HEK293 (cell line): ENCODE data around the gene FAM193A.

Source experiments
- CTCF ChIA-PET: fragments of 350-600 bp; formaldehyde crosslinking; extraction: SDS; loops from one replicate; lab custom pipeline; 2021; ENCODE audit warnings: antibody characterized with exemption; lab: Yijun Ruan, JAX
- POLR2A ChIA-PET: fragments of 300-600 bp; formaldehyde crosslinking; extraction: SDS; loops from one replicate; lab custom pipeline; 2020; ENCODE audit warnings: antibody characterized with exemption, inconsistent platforms; lab: Yijun Ruan, JAX
- H3K27ac ChIP-seq: fragments of 200-500 bp; sonication (Bioruptor generic); 2 replicates; pipeline ENCODE4 v1.5.1; 2014; ENCODE audit warnings: low read depth, low read length, control low read depth, inconsistent platforms; ENCODE audit errors: extremely low read depth
- H3K36me3 ChIP-seq, 2 experiments: fragments of 200-500 bp in 1 of 2; sonication (Bioruptor generic) in 1 of 2; 1 replicate in 1 of 2; 2 replicates in 1 of 2; pipeline ENCODE4 v1.5.1; 2014 to 2017; ENCODE audit warnings: inconsistent platforms in 2 of 2, low read length in 2 of 2; ENCODE audit not compliant: control insufficient read depth in 2 of 2, insufficient read depth in 1 of 2
- H3K4me1 ChIP-seq: fragments of 200-500 bp; sonication (Bioruptor generic); 2 replicates; pipeline ENCODE4 v1.5.1; 2014; ENCODE audit warnings: mild to moderate bottlenecking, low read length, inconsistent platforms; ENCODE audit not compliant: control insufficient read depth, insufficient read depth
- H3K4me3 ChIP-seq: 2 replicates; pipeline ENCODE4 v1.5.1; 2011; ENCODE audit warnings: low read depth, mild to moderate bottlenecking, control low read depth, low read length, moderate library complexity
- H3K9me3 ChIP-seq: fragments of 200-500 bp; sonication (Bioruptor generic); 2 replicates; pipeline ENCODE4 v1.5.1; 2014; ENCODE audit warnings: low read depth, low read length, inconsistent platforms; ENCODE audit not compliant: control insufficient read depth, insufficient read depth
- GFI1B ChIP-seq: fragments of 450-650 bp; formaldehyde crosslinking; IDR thresholded peaks from 2 replicates; pipeline ENCODE4 v1.5.1; 2016; ENCODE audit warnings: missing biosample characterization, missing genetic modification characterization
- HOXA7 ChIP-seq: sonication (generic); formaldehyde crosslinking; IDR thresholded peaks from 2 replicates; pipeline ENCODE4 v1.8.1; 2022; ENCODE audit warnings: missing genetic modification reagents, borderline replicate concordance
- HOXD13 ChIP-seq: sonication (generic); formaldehyde crosslinking; IDR thresholded peaks from 2 replicates; pipeline ENCODE4 v1.8.0; 2022; ENCODE audit warnings: missing genetic modification reagents, borderline replicate concordance
- PRDM1 ChIP-seq: fragments of 450-650 bp; formaldehyde crosslinking; IDR thresholded peaks from 2 replicates; pipeline ENCODE4; 2016; ENCODE audit warnings: missing biosample characterization, missing genetic modification characterization
- REPIN1 ChIP-seq: fragments of 450-650 bp; formaldehyde crosslinking; IDR thresholded peaks from 2 replicates; pipeline ENCODE4 v1.5.1; 2017; ENCODE audit warnings: missing biosample characterization, missing genetic modification characterization, low read depth
- SP2 ChIP-seq: fragments of 450-650 bp; formaldehyde crosslinking; IDR thresholded peaks from 2 replicates; pipeline ENCODE4 v1.5.1; 2016; ENCODE audit warnings: missing biosample characterization, missing genetic modification characterization
- YY1 ChIP-seq: fragments of 450-650 bp; formaldehyde crosslinking; IDR thresholded peaks from 2 replicates; pipeline ENCODE4 v1.5.1; 2018; ENCODE audit warnings: missing biosample characterization, missing genetic modification characterization
- ZBTB17 ChIP-seq: fragments of 450-650 bp; formaldehyde crosslinking; IDR thresholded peaks from 2 replicates; pipeline ENCODE4 v1.5.1; 2016; ENCODE audit warnings: missing biosample characterization, missing genetic modification characterization
- ZFP37 ChIP-seq: fragments of 450-650 bp; formaldehyde crosslinking; IDR thresholded peaks from 2 replicates; pipeline ENCODE4 v1.5.1; 2016; ENCODE audit warnings: missing biosample characterization, missing genetic modification characterization
- ZNF112 ChIP-seq: fragments of 450-650 bp; formaldehyde crosslinking; IDR thresholded peaks from 2 replicates; pipeline ENCODE4 v1.5.0; 2017; ENCODE audit warnings: missing biosample characterization, missing genetic modification characterization
- ZNF146 ChIP-seq: fragments of 450-650 bp; formaldehyde crosslinking; IDR thresholded peaks from 2 replicates; pipeline ENCODE4 v1.5.1; 2016; ENCODE audit warnings: missing biosample characterization, missing genetic modification characterization
- ZNF202 ChIP-seq: fragments of 450-650 bp; formaldehyde crosslinking; IDR thresholded peaks from 2 replicates; pipeline ENCODE4 v1.5.1; 2016; ENCODE audit warnings: missing biosample characterization, missing genetic modification characterization, borderline replicate concordance
- ZNF248 ChIP-seq: fragments of 450-650 bp; formaldehyde crosslinking; IDR thresholded peaks from 2 replicates; pipeline ENCODE4 v1.5.1; 2017; ENCODE audit warnings: missing biosample characterization, missing genetic modification characterization
- ZNF266 ChIP-seq: fragments of 450-650 bp; formaldehyde crosslinking; IDR thresholded peaks from 2 replicates; pipeline ENCODE4 v1.5.1; 2016; ENCODE audit warnings: missing biosample characterization, missing genetic modification characterization, low read depth
- ZNF302 ChIP-seq: fragments of 450-650 bp; formaldehyde crosslinking; IDR thresholded peaks from 2 replicates; pipeline ENCODE4 v1.5.1; 2016; ENCODE audit warnings: missing biosample characterization, missing genetic modification characterization, low read depth
- ZNF37A ChIP-seq: fragments of 450-650 bp; IDR thresholded peaks from 2 replicates; pipeline ENCODE4 v1.5.1; 2018; ENCODE audit warnings: missing biosample characterization, missing genetic modification characterization
- ZNF416 ChIP-seq: fragments of 450-650 bp; formaldehyde crosslinking; IDR thresholded peaks from 2 replicates; pipeline ENCODE4 v1.5.1; 2016; ENCODE audit warnings: missing biosample characterization, missing genetic modification characterization
- ZNF48 ChIP-seq: fragments of 450-650 bp; formaldehyde crosslinking; IDR thresholded peaks from 2 replicates; pipeline ENCODE4 v1.5.1; 2016; ENCODE audit warnings: missing biosample characterization, missing genetic modification characterization
- ZNF623 ChIP-seq: fragments of 450-650 bp; formaldehyde crosslinking; IDR thresholded peaks from 2 replicates; pipeline ENCODE4 v1.5.1; 2016; ENCODE audit warnings: missing biosample characterization, missing genetic modification characterization
- ZNF654 ChIP-seq: fragments of 450-650 bp; formaldehyde crosslinking; IDR thresholded peaks from 2 replicates; pipeline ENCODE4 v1.5.1; 2016; ENCODE audit warnings: low read depth, missing biosample characterization, missing genetic modification characterization
- ZNF658 ChIP-seq: fragments of 450-650 bp; formaldehyde crosslinking; IDR thresholded peaks from 2 replicates; pipeline ENCODE4; 2016; ENCODE audit warnings: missing biosample characterization, missing genetic modification characterization
- ZNF777 ChIP-seq: fragments of 450-650 bp; formaldehyde crosslinking; IDR thresholded peaks from 2 replicates; pipeline ENCODE4 v1.5.1; 2017; ENCODE audit warnings: missing biosample characterization, missing genetic modification characterization, borderline replicate concordance
- ZSCAN23 ChIP-seq: fragments of 450-650 bp; formaldehyde crosslinking; IDR thresholded peaks from 2 replicates; pipeline ENCODE4 v1.5.1; 2016; ENCODE audit warnings: missing biosample characterization, missing genetic modification characterization
- TF ChIP-seq, protein P1 (sequence below): fragments of 450-650 bp; formaldehyde crosslinking; IDR thresholded peaks from 2 replicates; pipeline ENCODE4 v1.5.1; 2016; ENCODE audit warnings: missing biosample characterization, missing genetic modification characterization
- TF ChIP-seq, protein P2 (sequence below): fragments of 450-650 bp; formaldehyde crosslinking; IDR thresholded peaks from 2 replicates; pipeline ENCODE4 v1.5.1; 2017; ENCODE audit warnings: missing biosample characterization, missing genetic modification characterization

FAM193A gene

DNA sequence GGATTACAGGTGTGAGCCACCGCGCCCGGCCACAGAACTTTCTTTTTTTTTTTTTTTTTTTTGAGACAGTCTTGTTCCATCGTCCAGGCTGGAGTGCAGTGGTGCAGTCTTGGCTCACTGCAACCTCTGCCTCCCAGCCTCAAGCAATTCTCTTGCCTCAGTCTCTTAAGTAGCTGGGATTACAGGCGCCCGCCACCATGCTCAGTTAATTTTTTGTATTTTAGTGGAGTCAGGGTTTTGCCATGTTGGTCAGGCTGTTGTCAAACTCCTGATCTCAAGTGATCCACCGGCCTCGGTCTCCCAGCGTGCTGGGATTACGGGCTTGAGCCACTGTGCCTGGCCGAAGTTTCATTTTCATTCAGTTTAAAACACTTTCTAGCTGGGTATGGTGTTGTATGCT lies 16.4 kb downstream of the FAM193A start:
- Histone ChIP-seq H3K4me3 (no peak overlapping the region), H3K27ac (no peak overlapping the region), H3K36me3 (no peaks in the 10 kb centered on the region), H3K9me3 (no peaks in the 10 kb centered on the region), H3K4me1 (no peaks in the 10 kb centered on the region)
- no peak for TF ChIP-seq ZNF416
- no peak for TF ChIP-seq ZNF248
- TF ChIP-seq ZNF654 (tag by site-specific recombination), result no peak
- POLR2A ChIA-PET, result interaction anchor here (1.2 kb wide), 1 partner anchor 17 kb away, joined by 4 read pairs; no protein-coding TSS in a partner anchor
- CTCF ChIA-PET, result no interaction called here

DNA sequence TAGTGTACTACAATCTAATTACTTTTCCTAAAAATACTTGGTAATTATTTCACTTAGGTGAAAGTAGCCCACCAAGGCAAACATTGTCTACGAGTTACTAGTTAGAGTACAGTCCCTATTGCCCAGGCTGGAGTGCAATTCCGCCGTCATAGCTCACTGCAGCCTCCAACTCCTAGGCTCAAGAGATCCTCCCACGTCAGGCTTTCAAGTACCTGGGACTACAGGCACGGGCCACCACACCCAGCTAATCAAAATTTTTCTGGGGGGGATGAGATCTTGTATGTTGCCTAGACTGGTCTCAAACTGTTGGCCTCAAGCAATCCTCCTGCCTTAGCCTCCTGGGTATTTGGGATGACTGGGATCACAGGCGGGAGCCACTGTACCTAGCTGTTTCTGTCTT lies 21.9 kb downstream of the FAM193A start:
- H3K9me3 ChIP-seq, result no peaks in the 10 kb centered on the region
- TF ChIP-seq HOXD13 (CRISPR knock-in tag), result no peak
- no peak for TF ChIP-seq ZNF777
- no peak for TF ChIP-seq ZFP37 (tag by site-specific recombination)
- 0 out of 2 replicates have a peak, but pooled peaks have one; percentile 28 for TF ChIP-seq PRDM1
- no peak for TF ChIP-seq ZNF248
- POLR2A ChIA-PET, result interaction anchor here (0.7 kb wide), 1 partner anchor 62 kb away, joined by 4 read pairs; no protein-coding TSS in a partner anchor
- no peak overlapping the region for H3K4me3 ChIP-seq
- no peaks in the 10 kb centered on the region for H3K4me1 ChIP-seq
- CTCF ChIA-PET, result interaction anchor here (0.6 kb wide), 1 partner anchor 19 kb away, joined by 3 read pairs; no protein-coding TSS in a partner anchor
- peaks cover 0 to 4% of the 10 kb centered on the region in 2 experiments; a peak in 1 of 3 replicates for H3K36me3 ChIP-seq
- H3K27ac ChIP-seq, result no peak overlapping the region

DNA sequence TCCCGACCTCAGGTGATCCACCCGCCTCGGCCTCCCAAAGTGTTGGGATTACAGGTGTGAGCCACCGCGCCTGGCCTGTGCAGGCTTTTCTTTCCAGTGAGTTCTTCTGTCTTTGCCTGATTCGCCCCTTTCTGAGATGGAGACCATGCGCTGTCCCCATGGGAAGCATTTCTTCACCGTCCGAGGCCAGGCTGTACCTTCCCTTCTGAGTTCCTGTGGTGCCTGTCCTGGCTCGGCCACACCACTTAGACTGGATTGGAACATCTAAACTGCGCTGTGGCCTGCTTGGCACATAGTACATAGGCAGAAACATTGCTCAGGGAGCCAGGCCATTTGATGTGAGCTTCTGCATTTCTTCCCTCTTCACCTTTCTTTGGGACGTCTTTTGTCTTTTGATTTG lies 23.7 kb downstream of the FAM193A start:
- H3K27ac ChIP-seq, result no peak overlapping the region
- ChIA-PET POLR2A (no interaction called here), CTCF (no interaction called here)

DNA sequence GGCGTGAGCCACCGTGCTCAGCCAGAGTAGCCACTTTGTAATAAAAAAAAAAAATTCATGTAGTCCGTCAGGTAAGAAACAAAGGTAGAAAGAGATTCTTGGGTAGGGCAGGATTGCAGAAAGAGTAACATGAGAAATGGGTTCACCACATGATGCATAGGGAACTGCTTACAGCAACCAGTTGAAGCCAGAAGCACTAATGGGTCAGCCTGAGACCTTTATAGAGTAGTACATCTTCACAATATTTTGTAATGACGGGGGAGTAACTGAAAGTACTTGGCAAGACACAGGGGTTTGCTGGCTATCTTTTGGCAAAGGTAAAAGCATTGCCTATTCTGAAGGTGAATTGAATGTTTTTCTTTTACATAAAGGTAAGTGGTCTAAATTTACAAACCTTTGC lies 29.1 kb downstream of the FAM193A start:
- Histone ChIP-seq H3K36me3 (peaks cover 0 to 9% of the 10 kb centered on the region in 2 experiments; a peak in 2 of 3 replicates), H3K4me1 (no peaks in the 10 kb centered on the region), H3K9me3 (no peaks in the 10 kb centered on the region), H3K4me3 (no peak overlapping the region), H3K27ac (no peak overlapping the region)
- ChIA-PET CTCF (no interaction called here), POLR2A (no interaction called here)
- TF ChIP-seq ZNF302 (tag by site-specific recombination) (no peak), SP2 (tag by site-specific recombination) (no peak), ZNF654 (tag by site-specific recombination) (no peak), HOXA7 (CRISPR knock-in tag) (no peak), ZBTB17 (tag by site-specific recombination) (no peak), ZNF48 (no peak), ZNF146 (tag by site-specific recombination) (no peak), ZNF266 (no peak), ZNF112 (tag by site-specific recombination) (no peak), REPIN1 (no peak), ZNF202 (tag by site-specific recombination) (no peak), GFI1B (tag by site-specific recombination) (no peak), ZNF658 (tag by site-specific recombination) (no peak)

More for the DNA sequence above, 23.7 kb downstream of the FAM193A start:
- Histone ChIP-seq H3K36me3 (peaks cover 0 to 4% of the 10 kb centered on the region in 2 experiments; a peak in 1 of 3 replicates), H3K4me3 (no peak overlapping the region), H3K9me3 (no peaks in the 10 kb centered on the region), H3K4me1 (no peaks in the 10 kb centered on the region)
- no peak for TF ChIP-seq YY1 (tag by site-specific recombination)
- no peak for TF ChIP-seq ZNF37A (tag by site-specific recombination)
- TF ChIP-seq, protein P1, sequence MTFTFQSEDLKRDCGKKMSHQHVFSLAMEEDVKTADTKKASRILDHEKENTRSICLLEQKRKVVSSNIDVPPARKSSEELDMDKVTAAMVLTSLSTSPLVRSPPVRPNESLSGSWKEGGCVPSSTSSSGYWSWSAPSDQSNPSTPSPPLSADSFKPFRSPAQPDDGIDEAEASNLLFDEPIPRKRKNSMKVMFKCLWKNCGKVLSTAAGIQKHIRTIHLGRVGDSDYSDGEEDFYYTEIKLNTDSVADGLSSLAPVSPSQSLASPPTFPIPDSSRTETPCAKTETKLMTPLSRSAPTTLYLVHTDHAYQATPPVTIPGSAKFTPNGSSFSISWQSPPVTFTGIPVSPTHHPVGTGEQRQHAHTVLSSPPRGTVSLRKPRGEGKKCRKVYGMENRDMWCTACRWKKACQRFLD (tag by site-specific recombination), result no peak
- TF ChIP-seq ZNF202 (tag by site-specific recombination), result no peak
- no peak for TF ChIP-seq ZSCAN23 (tag by site-specific recombination)
- TF ChIP-seq, protein P2, sequence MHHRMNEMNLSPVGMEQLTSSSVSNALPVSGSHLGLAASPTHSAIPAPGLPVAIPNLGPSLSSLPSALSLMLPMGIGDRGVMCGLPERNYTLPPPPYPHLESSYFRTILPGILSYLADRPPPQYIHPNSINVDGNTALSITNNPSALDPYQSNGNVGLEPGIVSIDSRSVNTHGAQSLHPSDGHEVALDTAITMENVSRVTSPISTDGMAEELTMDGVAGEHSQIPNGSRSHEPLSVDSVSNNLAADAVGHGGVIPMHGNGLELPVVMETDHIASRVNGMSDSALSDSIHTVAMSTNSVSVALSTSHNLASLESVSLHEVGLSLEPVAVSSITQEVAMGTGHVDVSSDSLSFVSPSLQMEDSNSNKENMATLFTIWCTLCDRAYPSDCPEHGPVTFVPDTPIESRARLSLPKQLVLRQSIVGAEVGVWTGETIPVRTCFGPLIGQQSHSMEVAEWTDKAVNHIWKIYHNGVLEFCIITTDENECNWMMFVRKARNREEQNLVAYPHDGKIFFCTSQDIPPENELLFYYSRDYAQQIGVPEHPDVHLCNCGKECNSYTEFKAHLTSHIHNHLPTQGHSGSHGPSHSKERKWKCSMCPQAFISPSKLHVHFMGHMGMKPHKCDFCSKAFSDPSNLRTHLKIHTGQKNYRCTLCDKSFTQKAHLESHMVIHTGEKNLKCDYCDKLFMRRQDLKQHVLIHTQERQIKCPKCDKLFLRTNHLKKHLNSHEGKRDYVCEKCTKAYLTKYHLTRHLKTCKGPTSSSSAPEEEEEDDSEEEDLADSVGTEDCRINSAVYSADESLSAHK (tag by site-specific recombination), result no peak
- TF ChIP-seq ZNF623 (tag by site-specific recombination), result no peak
- no peak for TF ChIP-seq PRDM1
